CD4-positive, CD25-positive, alpha-beta regulatory T cell (primary cell): ENCODE results near the gene CYP4F22. TPM values are rescaled to one million over a fixed set of nuclear protein-coding genes. Genes with fewer than 3 reads are reported as not detected.

Experiments used
- ATAC-seq, 2 donors: fragments of 150-1000 bp; cut with Tn5 transposase; one replicate each; pipeline ENCODE4 v1.10.0; 2021; ENCODE audit warnings: low read depth in 2 of 2, moderate number of reproducible peaks in 2 of 2, moderate library complexity in 1 of 2
- DNase-seq, 3 donors: peaks; one replicate each; pipeline versions ENCODE4 v3.0.0 to v3.0.0-alpha.2; 2012 to 2022; ENCODE audit warnings: mixed read lengths in 1 of 3
- H3K27ac ChIP-seq: one replicate; pipeline ENCODE4 v1.7.0; 2013; ENCODE audit warnings: mild to moderate bottlenecking, low read length; ENCODE audit not compliant: insufficient read depth, poor library complexity, severe bottlenecking
- H3K27me3 ChIP-seq: one replicate; pipeline ENCODE4 v1.7.0; 2013; ENCODE audit warnings: low read length; ENCODE audit not compliant: control insufficient read depth, insufficient read depth
- H3K36me3 ChIP-seq: one replicate; pipeline ENCODE4 v1.7.0; 2013; ENCODE audit warnings: mild to moderate bottlenecking, low read length, moderate library complexity; ENCODE audit not compliant: control insufficient read depth, insufficient read depth
- H3K4me1 ChIP-seq: 2 replicates; pipeline ENCODE4 v1.7.0; 2013; ENCODE audit warnings: mild to moderate bottlenecking, low read length; ENCODE audit not compliant: insufficient read depth, control insufficient read depth, poor library complexity, severe bottlenecking
- H3K4me3 ChIP-seq: one replicate; pipeline ENCODE4 v1.7.0; 2013; ENCODE audit warnings: low read depth, mild to moderate bottlenecking, low read length, moderate library complexity
- H3K9me3 ChIP-seq, 2 experiments: 1 replicate in 1 of 2; 2 replicates in 1 of 2; pipeline ENCODE4 v1.7.0; 2013; ENCODE audit warnings: low read length in 2 of 2, mild to moderate bottlenecking in 1 of 2, moderate library complexity in 1 of 2; ENCODE audit not compliant: control insufficient read depth in 2 of 2
- H3K27ac Mint-ChIP-seq, 3 donors: one replicate each; pipeline ENCODE4 v1.8.0; 2020 to 2022; ENCODE audit warnings: mild to moderate bottlenecking in 3 of 3, mixed read lengths in 3 of 3, moderate library complexity in 2 of 3
- H3K27me3 Mint-ChIP-seq: one replicate; pipeline ENCODE4 v1.8.0; 2022; ENCODE audit warnings: mild to moderate bottlenecking, mixed read lengths
- H3K36me3 Mint-ChIP-seq: one replicate; pipeline ENCODE4 v1.8.0; 2020; ENCODE audit warnings: mixed read lengths
- H3K4me1 Mint-ChIP-seq, 4 donors: one replicate each; pipeline ENCODE4 v1.8.0; 2020 to 2022; ENCODE audit warnings: mixed read lengths in 4 of 4, mild to moderate bottlenecking in 1 of 4
- H3K4me3 Mint-ChIP-seq, 4 donors: one replicate each; pipeline ENCODE4 v1.8.0; 2020 to 2022; ENCODE audit warnings: mild to moderate bottlenecking in 4 of 4, mixed read lengths in 4 of 4, moderate library complexity in 3 of 4
- H3K9me3 Mint-ChIP-seq, 7 donors: one replicate each; pipeline ENCODE4 v1.8.0; 2020 to 2022; ENCODE audit warnings: mixed read lengths in 7 of 7, mild to moderate bottlenecking in 3 of 7, moderate library complexity in 2 of 7
- polyA plus RNA-seq, 4 donors: library from polyadenylated mRNA; unstranded; fragments of 300-500 nt; fragmentation: Illumina TruSeq; gene quantifications; one replicate each; pipeline ENCODE4 v1.2.3, GENCODE V29; 2021
- total RNA-seq: library from RNA; stranded (reverse); gene quantifications from one replicate; pipeline ENCODE4 v1.2.3, GENCODE V29; 2022

Gene CYP4F22
- total and polyA plus RNA-seq, 5 donors from 2014 or later = 0.06 to 0.54 (median 0.21) TPM; not detected in 2

- Histone ChIP-seq H3K9me3 (no peaks in the 10 kb centered on the region), H3K4me3 (no peak overlapping the region), H3K4me1 (no peaks in the 10 kb centered on the region), H3K27me3 (peaks cover 3% of the 10 kb centered on the region), H3K36me3 (no peaks in the 10 kb centered on the region), H3K27ac (no peak overlapping the region)
- Mint-ChIP-seq H3K27ac (no peak overlapping the region), H3K4me3 (no peak overlapping the region), H3K27me3 (peaks cover 31% of the 10 kb centered on the region), H3K36me3 (no peaks in the 10 kb centered on the region), H3K9me3 (no peaks in the 10 kb centered on the region), H3K4me1 (no peaks in the 10 kb centered on the region)
- no peak for DNase-seq
- ATAC-seq = no peak
Measured at GRCh38 chr19:15563325-15563794, 55.0 kb downstream of the CYP4F22 start.

- Histone ChIP-seq H3K36me3 (no peaks in the 10 kb centered on the region), H3K4me1 (no peaks in the 10 kb centered on the region), H3K27me3 (peaks cover 3% of the 10 kb centered on the region), H3K4me3 (no peak overlapping the region), H3K9me3 (no peaks in the 10 kb centered on the region), H3K27ac (no peak overlapping the region)
- ATAC-seq (no peak), DNase-seq (no peak)
- Mint-ChIP-seq H3K9me3 (no peaks in the 10 kb centered on the region), H3K27ac (no peak overlapping the region), H3K36me3 (no peaks in the 10 kb centered on the region), H3K4me1 (no peaks in the 10 kb centered on the region), H3K4me3 (no peak overlapping the region), H3K27me3 (peaks cover 31% of the 10 kb centered on the region)
Measured at GRCh38 chr19:15563931-15564330, 55.6 kb downstream of the CYP4F22 start.

- H3K9me3 Mint-ChIP-seq = peaks cover 0 to 2% (median 0%) of the 10 kb centered on the region in 7 donors
- no peaks in the 10 kb centered on the region for H3K9me3 ChIP-seq
- no peak overlapping the region for H3K4me3 ChIP-seq
- H3K4me3 Mint-ChIP-seq = peak overlapping the region in 1 of 4 donors; percentile 10
- no peak overlapping the region for H3K27ac Mint-ChIP-seq
- DNase-seq = no peak
- H3K4me1 Mint-ChIP-seq = no peaks in the 10 kb centered on the region
- peaks cover 31% of the 10 kb centered on the region for H3K27me3 Mint-ChIP-seq
- no peak for ATAC-seq
- peaks cover 3% of the 10 kb centered on the region for H3K27me3 ChIP-seq
- no peaks in the 10 kb centered on the region for H3K36me3 ChIP-seq
- no peaks in the 10 kb centered on the region for H3K36me3 Mint-ChIP-seq
- H3K27ac ChIP-seq = no peak overlapping the region
- H3K4me1 ChIP-seq = no peaks in the 10 kb centered on the region
Measured at GRCh38 chr19:15564534-15565168, 56.3 kb downstream of the CYP4F22 start.

GRCh38 chr19:15570420-15570819, 62.1 kb downstream of the CYP4F22 start:
- Histone ChIP-seq H3K27ac (no peak overlapping the region), H3K36me3 (no peaks in the 10 kb centered on the region), H3K27me3 (peaks cover 2% of the 10 kb centered on the region), H3K9me3 (no peaks in the 10 kb centered on the region), H3K4me1 (no peaks in the 10 kb centered on the region), H3K4me3 (no peak overlapping the region)
- ATAC-seq = no peak
- H3K4me1 Mint-ChIP-seq = no peaks in the 10 kb centered on the region
- H3K4me3 Mint-ChIP-seq = no peak overlapping the region
- H3K27me3 Mint-ChIP-seq = peaks cover 32% of the 10 kb centered on the region
- no peak for DNase-seq
- peaks cover 0 to 4% (median 0%) of the 10 kb centered on the region in 7 donors for H3K9me3 Mint-ChIP-seq
- no peak overlapping the region for H3K27ac Mint-ChIP-seq
- H3K36me3 Mint-ChIP-seq = no peaks in the 10 kb centered on the region

- peaks cover 14% of the 10 kb centered on the region for H3K27me3 Mint-ChIP-seq
- no peaks in the 10 kb centered on the region for H3K9me3 ChIP-seq
- no peaks in the 10 kb centered on the region for H3K36me3 ChIP-seq
- DNase-seq (no peak), ATAC-seq (no peak)
- peaks cover 2% of the 10 kb centered on the region for H3K27me3 ChIP-seq
- peaks cover 0 to 2% (median 0%) of the 10 kb centered on the region in 7 donors for H3K9me3 Mint-ChIP-seq
- H3K4me1 Mint-ChIP-seq = no peaks in the 10 kb centered on the region
- no peak overlapping the region for H3K27ac Mint-ChIP-seq
- H3K27ac ChIP-seq = no peak overlapping the region
- no peaks in the 10 kb centered on the region for H3K36me3 Mint-ChIP-seq
- H3K4me3 ChIP-seq = no peak overlapping the region
- H3K4me1 ChIP-seq = no peaks in the 10 kb centered on the region
- H3K4me3 Mint-ChIP-seq = no peak overlapping the region
Measured at GRCh38 chr19:15575406-15575805, 67.1 kb downstream of the CYP4F22 start.

GRCh38 chr19:15576526-15577156, 68.3 kb downstream of the CYP4F22 start:
- Histone ChIP-seq H3K27ac (no peak overlapping the region), H3K4me3 (no peak overlapping the region), H3K27me3 (peaks cover 2% of the 10 kb centered on the region), H3K4me1 (no peaks in the 10 kb centered on the region), H3K36me3 (no peaks in the 10 kb centered on the region), H3K9me3 (no peaks in the 10 kb centered on the region)
- Mint-ChIP-seq H3K4me3 (no peak overlapping the region), H3K9me3 (peaks cover 0 to 2% (median 0%) of the 10 kb centered on the region in 7 donors), H3K27ac (no peak overlapping the region), H3K36me3 (no peaks in the 10 kb centered on the region), H3K27me3 (peaks cover 13% of the 10 kb centered on the region), H3K4me1 (no peaks in the 10 kb centered on the region)
- DNase-seq (no peak), ATAC-seq (no peak)

GRCh38 chr19:15577184-15577771, 69.0 kb downstream of the CYP4F22 start:
- ATAC-seq (no peak), DNase-seq (no peak)
- H3K27me3 Mint-ChIP-seq = peaks cover 11% of the 10 kb centered on the region
- peaks cover 0 to 2% (median 0%) of the 10 kb centered on the region in 7 donors for H3K9me3 Mint-ChIP-seq
- no peak overlapping the region for H3K4me3 Mint-ChIP-seq
- Histone ChIP-seq H3K4me1 (no peaks in the 10 kb centered on the region), H3K27ac (no peak overlapping the region), H3K9me3 (no peaks in the 10 kb centered on the region), H3K4me3 (no peak overlapping the region), H3K27me3 (peaks cover 2% of the 10 kb centered on the region), H3K36me3 (no peaks in the 10 kb centered on the region)
- no peaks in the 10 kb centered on the region for H3K36me3 Mint-ChIP-seq
- no peaks in the 10 kb centered on the region for H3K4me1 Mint-ChIP-seq
- H3K27ac Mint-ChIP-seq = no peak overlapping the region
